Lung (tissue), 12 donors: ENCODE data around the gene HSD17B4. TPM values are rescaled to one million over a fixed set of nuclear protein-coding genes. Genes with fewer than 3 reads are reported as not detected.
"Not testable (repeated sequence)": the region's sequence is repeated elsewhere in the genome, so short reads cannot be mapped to it uniquely, and the experiment has no call there.

ENCODE experiments used
- ATAC-seq: fragments of 200-7000 bp; cut with Tn5 transposase; one replicate; pipeline ENCODE4 v1.9.1; 2020; ENCODE audit warnings: moderate number of reproducible peaks; ENCODE audit not compliant: insufficient read depth, low FRiP score
- DNase-seq, 3 donors: peaks; one replicate each; pipeline ENCODE4 v3.0.0-alpha.2; 2013 to 2017
- H3K27ac ChIP-seq, 2 donors: one replicate each; pipeline ENCODE4 v1.5.1; 2013; ENCODE audit warnings: mild to moderate bottlenecking in 2 of 2, moderate library complexity in 2 of 2, control low read depth in 1 of 2, inconsistent platforms in 1 of 2, low read depth in 1 of 2, low read length in 1 of 2
- H3K27me3 ChIP-seq, 3 donors: one replicate each; pipeline ENCODE4 v1.5.1; 2013; ENCODE audit warnings: low read length in 2 of 3; ENCODE audit not compliant: control insufficient read depth in 3 of 3, insufficient read depth in 3 of 3
- H3K36me3 ChIP-seq, 4 donors: one replicate each; pipeline ENCODE4 v1.5.1; 2013; ENCODE audit warnings: low read length in 4 of 4, mild to moderate bottlenecking in 1 of 4, moderate library complexity in 1 of 4; ENCODE audit not compliant: control insufficient read depth in 4 of 4, insufficient read depth in 4 of 4
- H3K4me1 ChIP-seq, 5 donors: one replicate each; pipeline ENCODE4 v1.5.1; 2013; ENCODE audit warnings: low read length in 5 of 5, mild to moderate bottlenecking in 2 of 5, moderate library complexity in 1 of 5; ENCODE audit not compliant: control insufficient read depth in 5 of 5, insufficient read depth in 5 of 5
- H3K4me3 ChIP-seq: one replicate; pipeline ENCODE4 v1.5.1; 2013; ENCODE audit warnings: mild to moderate bottlenecking, control low read depth, moderate library complexity
- H3K9ac ChIP-seq, 2 donors: one replicate each; pipeline ENCODE4 v1.5.1; 2013; ENCODE audit warnings: low read length in 2 of 2, control low read depth in 1 of 2; ENCODE audit not compliant: insufficient read depth in 1 of 2
- H3K9me3 ChIP-seq, 4 donors: one replicate each; pipeline ENCODE4 v1.5.1; 2013; ENCODE audit warnings: low read length in 3 of 4, mild to moderate bottlenecking in 1 of 4, moderate library complexity in 1 of 4; ENCODE audit not compliant: control insufficient read depth in 4 of 4, insufficient read depth in 3 of 4
- WGBS, 2 donors: extraction: QIAGEN DNeasy Blood & Tissue Kit; methylation state at CpG; one replicate each; pipeline ENCODE4 v1.1.7; 2013; 5-methylcytosine and 5-hydroxymethylcytosine counted together
- polyA plus RNA-seq, 2 donors: library from polyadenylated mRNA; stranded (reverse); fragments of 200-250 nt; gene quantifications; one replicate each; pipeline ENCODE4 v1.2.1, GENCODE V29; 2013
- total RNA-seq, 2 donors: library from RNA; depleted of rRNA in 1 of 2; stranded (reverse); fragments of >200 nt in 1 of 2; gene quantifications; one replicate each; pipeline ENCODE4 v1.2.1, GENCODE V29; 2014 to 2021
- TF ChIP-seq, protein P1 (sequence below): IDR thresholded peaks from 2 replicates; pipeline ENCODE4 v1.5.1; 2012; ENCODE audit warnings: mild to moderate bottlenecking; ENCODE audit errors: control extremely low read depth, extremely low read depth
- donor health status: control.
- donor health status: control.
- donor health status: Bipolar disorder and iron deficiency.
- donor health status: healthy.
- donor health status: DM: yes; HTN: yes; CAD: no.

Gene HSD17B4
- total and polyA plus RNA-seq, 4 donors: 329 to 371 (median 358) TPM

DNA sequence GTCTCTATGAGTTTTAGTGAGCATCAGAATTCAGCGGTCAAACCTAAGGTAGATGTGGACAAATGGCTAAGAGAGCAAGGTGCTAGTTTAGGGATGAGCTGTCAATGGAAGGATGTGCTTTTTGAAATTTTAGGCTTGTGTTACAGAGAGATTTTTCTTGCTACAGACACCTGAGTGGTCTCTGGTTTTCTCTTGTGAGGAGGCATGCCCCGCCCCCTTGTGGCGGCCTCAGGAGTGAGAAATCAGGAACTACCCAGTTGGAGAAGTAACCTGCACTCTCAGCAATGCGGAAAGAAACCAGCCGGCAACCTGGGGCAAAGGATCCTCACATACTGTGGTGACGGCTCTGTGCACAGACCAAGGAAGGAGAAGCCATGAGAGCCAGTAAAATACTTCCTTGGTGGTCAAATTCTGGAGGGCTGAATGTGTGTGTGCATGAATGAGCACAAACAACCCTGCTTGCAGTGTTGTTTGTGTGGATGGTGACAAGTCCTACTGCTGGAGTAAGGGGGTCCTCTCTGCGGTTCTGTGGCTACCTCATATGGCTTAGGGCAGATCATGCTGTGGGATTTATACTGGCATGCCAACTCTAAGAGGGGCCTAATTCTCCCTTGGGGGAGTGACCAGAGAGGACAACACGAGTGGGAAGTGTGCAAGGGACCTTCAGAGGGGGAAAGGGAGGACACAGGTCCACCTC, 16.7 kb upstream of the HSD17B4 start:
- Histone ChIP-seq H3K27me3 (no peaks in the 10 kb centered on the region), H3K27ac (peak overlapping the region in 1 of 2 donors; percentile 33), H3K4me1 (peaks cover 0 to 3% (median 0%) of the 10 kb centered on the region in 5 donors), H3K9me3 (peaks cover 0 to 2% (median 0%) of the 10 kb centered on the region in 4 donors), H3K9ac (no peak overlapping the region), H3K36me3 (no peaks in the 10 kb centered on the region), H3K4me3 (no peak overlapping the region)
- ATAC-seq: peak; percentile 80
- WGBS, 2 donors: 38 to 39% methylated on average over 8 of the region's 8 CpGs
- DNase-seq: peak in 2 of 3 donors; percentile 31 to 42
- TF ChIP-seq, protein P1, sequence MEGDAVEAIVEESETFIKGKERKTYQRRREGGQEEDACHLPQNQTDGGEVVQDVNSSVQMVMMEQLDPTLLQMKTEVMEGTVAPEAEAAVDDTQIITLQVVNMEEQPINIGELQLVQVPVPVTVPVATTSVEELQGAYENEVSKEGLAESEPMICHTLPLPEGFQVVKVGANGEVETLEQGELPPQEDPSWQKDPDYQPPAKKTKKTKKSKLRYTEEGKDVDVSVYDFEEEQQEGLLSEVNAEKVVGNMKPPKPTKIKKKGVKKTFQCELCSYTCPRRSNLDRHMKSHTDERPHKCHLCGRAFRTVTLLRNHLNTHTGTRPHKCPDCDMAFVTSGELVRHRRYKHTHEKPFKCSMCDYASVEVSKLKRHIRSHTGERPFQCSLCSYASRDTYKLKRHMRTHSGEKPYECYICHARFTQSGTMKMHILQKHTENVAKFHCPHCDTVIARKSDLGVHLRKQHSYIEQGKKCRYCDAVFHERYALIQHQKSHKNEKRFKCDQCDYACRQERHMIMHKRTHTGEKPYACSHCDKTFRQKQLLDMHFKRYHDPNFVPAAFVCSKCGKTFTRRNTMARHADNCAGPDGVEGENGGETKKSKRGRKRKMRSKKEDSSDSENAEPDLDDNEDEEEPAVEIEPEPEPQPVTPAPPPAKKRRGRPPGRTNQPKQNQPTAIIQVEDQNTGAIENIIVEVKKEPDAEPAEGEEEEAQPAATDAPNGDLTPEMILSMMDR: peak; percentile 23

DNA sequence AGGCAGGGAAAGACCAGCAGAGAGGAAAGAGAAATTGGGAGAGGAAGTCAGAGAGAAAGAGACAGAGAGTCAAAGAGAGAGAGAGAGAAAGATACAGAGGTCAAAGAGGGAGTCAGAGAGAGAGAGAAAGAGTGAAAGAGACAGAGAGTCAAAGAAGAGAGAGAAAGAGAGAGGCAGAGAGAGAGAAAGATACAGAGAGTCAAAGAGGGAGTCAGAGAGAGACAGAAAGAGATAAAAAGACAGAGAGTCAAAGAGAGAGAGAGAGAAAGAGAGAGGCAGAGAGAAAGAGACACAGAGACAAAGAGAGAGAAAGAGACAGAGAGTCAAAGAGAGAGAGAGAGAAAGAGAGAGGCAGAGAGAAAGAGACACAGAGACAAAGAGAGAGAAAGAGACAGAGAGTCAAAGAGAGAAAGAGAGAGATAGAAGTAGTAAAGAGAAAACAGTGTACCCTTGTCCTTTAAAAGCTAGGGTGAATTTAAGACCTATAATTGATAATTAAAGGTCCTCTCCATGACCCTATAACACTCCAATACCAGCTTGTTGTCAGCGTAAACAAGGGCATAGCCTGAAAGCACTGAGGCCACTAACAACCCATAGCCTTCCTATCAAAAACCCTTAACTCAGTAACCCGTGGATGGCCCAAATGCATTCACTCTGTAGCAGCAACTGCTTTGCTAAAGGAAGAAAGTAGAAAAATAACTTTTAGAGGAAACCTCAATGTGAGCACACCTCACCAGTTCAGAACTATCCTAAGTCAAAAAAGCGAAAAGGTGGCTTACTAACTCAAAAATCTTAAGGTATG, 14.3 kb upstream of the HSD17B4 start:
- 49 to 70% methylated on average over 3 of the region's 3 CpGs for WGBS, 2 donors
- not testable (repeated sequence) for H3K36me3 ChIP-seq, ATAC-seq, DNase-seq, H3K9me3 ChIP-seq, H3K4me1 ChIP-seq, H3K27me3 ChIP-seq, H3K27ac ChIP-seq, H3K9ac ChIP-seq, H3K4me3 ChIP-seq

DNA sequence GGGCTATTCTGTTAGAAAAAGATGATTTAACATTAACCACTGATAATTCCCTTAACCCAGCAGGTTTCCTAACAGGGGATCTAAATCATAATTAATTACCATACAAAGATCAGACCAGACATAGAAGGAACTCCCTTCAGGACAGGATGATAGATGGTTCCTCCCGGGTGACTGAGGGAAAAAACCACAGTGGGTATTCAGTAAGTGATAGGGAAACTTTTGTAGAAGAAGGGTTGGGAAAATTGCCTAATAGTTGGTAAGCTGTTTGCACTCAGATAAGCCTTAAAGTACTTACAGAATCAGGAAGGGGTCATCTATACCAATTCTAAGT, 13.7 kb upstream of the HSD17B4 start:
- not testable (repeated sequence) for H3K9me3 ChIP-seq, DNase-seq, H3K27ac ChIP-seq, H3K9ac ChIP-seq, H3K4me3 ChIP-seq, H3K27me3 ChIP-seq, H3K36me3 ChIP-seq, H3K4me1 ChIP-seq, ATAC-seq
- WGBS, 2 donors: 4 to 6% methylated on average over 1 of the region's 1 CpG

DNA sequence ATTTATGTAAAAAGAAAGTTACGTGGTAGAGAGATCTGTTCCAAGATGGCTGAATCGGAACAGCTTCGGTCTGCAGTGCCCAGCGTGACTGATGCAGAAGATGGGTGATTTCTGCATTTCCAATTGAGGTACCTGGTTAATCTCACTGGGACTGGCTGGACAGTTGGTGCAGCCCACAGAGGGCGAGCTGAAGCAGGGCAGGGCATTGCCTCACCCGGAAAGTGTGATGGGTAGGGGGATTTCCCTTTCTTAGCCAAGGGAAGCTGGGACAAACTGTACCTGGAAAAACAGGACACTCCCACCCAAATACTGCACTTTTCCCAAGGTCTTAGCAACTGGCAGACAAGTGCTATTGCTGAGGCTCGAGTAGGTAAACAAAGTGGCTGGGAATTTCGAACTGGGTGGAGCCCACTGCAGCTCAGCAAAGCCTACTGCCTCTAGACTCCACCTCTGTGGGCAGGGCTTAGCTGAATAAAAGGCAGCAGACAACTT, 13.1 kb upstream of the HSD17B4 start:
- no peak overlapping the region for H3K4me3 ChIP-seq

DNA sequence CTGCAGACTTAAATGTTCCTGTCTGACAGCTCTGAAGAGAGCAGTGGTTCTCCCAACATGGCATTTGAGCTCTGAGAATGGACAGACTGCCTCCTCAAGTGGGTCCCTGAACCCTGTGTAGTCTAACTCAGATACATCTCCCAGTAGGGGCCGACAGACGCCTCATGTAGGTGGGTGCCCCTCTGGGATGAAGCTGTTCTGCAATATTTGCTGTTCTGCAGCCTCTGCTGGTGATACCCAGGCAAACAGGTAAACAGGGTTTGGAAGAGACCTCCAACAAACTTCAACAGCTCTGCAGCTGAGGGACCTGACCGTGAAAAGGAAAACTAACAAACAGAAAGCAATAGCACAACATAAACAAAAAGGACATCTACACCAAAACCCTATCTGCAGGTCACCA, 12.7 kb upstream of the HSD17B4 start:
- H3K9ac ChIP-seq, ATAC-seq: not testable (repeated sequence)
- WGBS, 2 donors: 88 to 90% methylated on average over 3 of the region's 3 CpGs

More for the DNA sequence above, 13.1 kb upstream of the HSD17B4 start:
- Histone ChIP-seq H3K9me3 (peaks cover 0 to 2% (median 0%) of the 10 kb centered on the region in 4 donors), H3K9ac (no peak overlapping the region), H3K27ac (no peak overlapping the region), H3K36me3 (no peaks in the 10 kb centered on the region), H3K4me1 (peaks cover 0 to 3% (median 0%) of the 10 kb centered on the region in 5 donors), H3K27me3 (no peaks in the 10 kb centered on the region)
- TF ChIP-seq, protein P1: no peak
- WGBS, 2 donors: 48 to 54% methylated on average over 8 of the region's 8 CpGs
- DNase-seq (no peak), ATAC-seq (peak; percentile 64)

DNA sequence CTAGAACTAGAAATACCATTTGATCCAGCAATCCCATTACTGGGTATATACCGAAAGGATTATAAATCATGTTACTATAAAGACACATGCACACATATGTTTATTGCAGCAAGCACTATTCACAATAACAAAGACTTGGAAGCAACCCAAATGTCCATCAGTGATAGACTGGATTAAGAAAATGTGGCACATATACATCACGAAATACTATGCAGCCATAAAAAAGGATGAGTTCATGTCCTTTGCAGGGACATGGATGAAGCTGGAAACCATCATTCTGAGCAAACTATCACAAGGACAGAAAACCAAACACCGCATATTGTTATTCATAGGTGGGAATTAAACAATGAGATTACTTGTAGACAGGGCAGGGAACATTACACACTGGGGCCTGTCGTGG, 7.7 kb upstream of the HSD17B4 start:
- H3K4me3 ChIP-seq, H3K27ac ChIP-seq, H3K27me3 ChIP-seq, H3K9ac ChIP-seq, H3K36me3 ChIP-seq, H3K9me3 ChIP-seq, DNase-seq, ATAC-seq, H3K4me1 ChIP-seq: not testable (repeated sequence)
- WGBS, 2 donors: 92% methylated on average over 4 of the region's 4 CpGs

More for the DNA sequence above, 12.7 kb upstream of the HSD17B4 start:
- not testable (repeated sequence) for H3K27ac ChIP-seq, H3K9me3 ChIP-seq, DNase-seq, H3K36me3 ChIP-seq, H3K27me3 ChIP-seq, H3K4me3 ChIP-seq, H3K4me1 ChIP-seq
